Regular cardiac myocyte (primary cell): ENCODE results near the gene ZFP36L1. TPM values are rescaled to one million over a fixed set of nuclear protein-coding genes. Genes with fewer than 3 reads are reported as not detected.

Experiments used
- total RNA-seq: library from RNA; depleted of rRNA; stranded (reverse); fragments of >200 nt; gene quantifications from 2 replicates; pipeline ENCODE4 v1.2.3, GENCODE V29; 2014

Gene ZFP36L1, protein sequence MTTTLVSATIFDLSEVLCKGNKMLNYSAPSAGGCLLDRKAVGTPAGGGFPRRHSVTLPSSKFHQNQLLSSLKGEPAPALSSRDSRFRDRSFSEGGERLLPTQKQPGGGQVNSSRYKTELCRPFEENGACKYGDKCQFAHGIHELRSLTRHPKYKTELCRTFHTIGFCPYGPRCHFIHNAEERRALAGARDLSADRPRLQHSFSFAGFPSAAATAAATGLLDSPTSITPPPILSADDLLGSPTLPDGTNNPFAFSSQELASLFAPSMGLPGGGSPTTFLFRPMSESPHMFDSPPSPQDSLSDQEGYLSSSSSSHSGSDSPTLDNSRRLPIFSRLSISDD
- total RNA-seq, result 24.3 and 161 TPM in 2 replicates

GRCh38 chr14:68792979-68793733 lies at the start of gene ZFP36L1:
TSS of gene ZFP36L1 (minus strand) at chr14:68793067. CDS start at chr14:68792938, 129 bp downstream.

Other genes starting within 250 kb of the ZFP36L1 start
- gene ACTN1, start 186.2 kb upstream of the ZFP36L1 start, total RNA-seq, result 365 and 443 TPM in 2 replicates